Measurements from ENCODE around the gene ACAD9.

ACAD9 gene

GRCh38 chr3:128936341-128936740 lies 56.9 kb downstream of the ACAD9 start:
- H3K56ac ChIP-seq (ENCODE audit: low read length), result no peak overlapping the region
- no peak overlapping the region for H3K23ac ChIP-seq (ENCODE audit: low read length)
- no peak overlapping the region for H2BK15ac ChIP-seq (replicated peaks; ENCODE audit: low read depth)
- no peak overlapping the region for H4K8ac ChIP-seq (ENCODE audit: low read depth, low read length)
- WGBS (ENCODE audit: extremely low coverage, insufficient coverage, low lambda C conversion rate), result no CpG with 5 or more reads among the region's 4 CpGs
- H3K4me3 ChIP-seq (ENCODE audit: low read length), result no peak overlapping the region
- no peak for DNase-seq
- H4K5ac ChIP-seq (ENCODE audit: low read length), result no peak overlapping the region
- H2AK5ac ChIP-seq (ENCODE audit: low read length), result no peak overlapping the region
- no peaks in the 10 kb centered on the region for H3K4me1 ChIP-seq (ENCODE audit: control insufficient read depth, low read depth, low read length)
- H3K18ac ChIP-seq (ENCODE audit: low read length), result no peak overlapping the region
- no peaks in the 10 kb centered on the region for H3K79me2 ChIP-seq (ENCODE audit: control insufficient read depth, insufficient read depth, low read length)
- H2BK120ac ChIP-seq (ENCODE audit: low read depth, low read length), result no peak overlapping the region
- H3K9ac ChIP-seq (ENCODE audit: low read length), result no peak overlapping the region
- no peak overlapping the region for H2BK5ac ChIP-seq (ENCODE audit: low read length)
- H3K4me2 ChIP-seq (ENCODE audit: low read length), result no peak overlapping the region
- H3K4ac ChIP-seq (ENCODE audit: low read depth, low read length), result no peak overlapping the region
- no peaks in the 10 kb centered on the region for H3K36me3 ChIP-seq (ENCODE audit: control insufficient read depth, insufficient read depth, low read length)
- H3K79me1 ChIP-seq (ENCODE audit: low read length), result no peaks in the 10 kb centered on the region
- no peaks in the 10 kb centered on the region for H3K27me3 ChIP-seq (ENCODE audit: insufficient read depth, low read length, poor library complexity)
- H3K27ac ChIP-seq (ENCODE audit: low read depth, low read length), result no peak overlapping the region

GRCh38 chr3:128940252-128940651 lies 60.8 kb downstream of the ACAD9 start:
- whole genome bisulfite sequencing (ENCODE audit: extremely low coverage, insufficient coverage, low lambda C conversion rate), result no CpG with 5 or more reads among the region's 1 CpG
- Histone ChIP-seq H2BK5ac (ENCODE audit: low read length) (no peak overlapping the region), H3K36me3 (ENCODE audit: control insufficient read depth, insufficient read depth, low read length) (no peaks in the 10 kb centered on the region), H3K79me2 (ENCODE audit: control insufficient read depth, insufficient read depth, low read length) (no peaks in the 10 kb centered on the region), H3K23ac (ENCODE audit: low read length) (no peak overlapping the region), H2AK5ac (ENCODE audit: low read length) (no peak overlapping the region), H3K4me1 (ENCODE audit: control insufficient read depth, low read depth, low read length) (no peaks in the 10 kb centered on the region), H3K9ac (ENCODE audit: low read length) (no peak overlapping the region), H4K8ac (ENCODE audit: low read depth, low read length) (no peak overlapping the region), H4K5ac (ENCODE audit: low read length) (no peak overlapping the region), H3K4ac (ENCODE audit: low read depth, low read length) (no peak overlapping the region), H2BK15ac (replicated peaks; ENCODE audit: low read depth) (no peak overlapping the region), H2BK120ac (ENCODE audit: low read depth, low read length) (no peak overlapping the region), H3K79me1 (ENCODE audit: low read length) (no peaks in the 10 kb centered on the region), H3K4me3 (ENCODE audit: low read length) (no peak overlapping the region), H3K4me2 (ENCODE audit: low read length) (no peak overlapping the region), H3K27me3 (ENCODE audit: insufficient read depth, low read length, poor library complexity) (no peaks in the 10 kb centered on the region), H3K27ac (ENCODE audit: low read depth, low read length) (no peak overlapping the region), H3K18ac (ENCODE audit: low read length) (no peak overlapping the region), H3K56ac (ENCODE audit: low read length) (no peak overlapping the region)
- DNase-seq, result no peak

- no peaks in the 10 kb centered on the region for H3K4me1 ChIP-seq (ENCODE audit: control insufficient read depth, low read depth, low read length)
- no peaks in the 10 kb centered on the region for H3K79me2 ChIP-seq (ENCODE audit: control insufficient read depth, insufficient read depth, low read length)
- no peaks in the 10 kb centered on the region for H3K79me1 ChIP-seq (ENCODE audit: low read length)
- DNase-seq, result no peak
- no peak overlapping the region for H3K9ac ChIP-seq (ENCODE audit: low read length)
- no peak overlapping the region for H3K27ac ChIP-seq (ENCODE audit: low read depth, low read length)
- no peak overlapping the region for H2BK120ac ChIP-seq (ENCODE audit: low read depth, low read length)
- no peak overlapping the region for H2BK5ac ChIP-seq (ENCODE audit: low read length)
- no peaks in the 10 kb centered on the region for H3K36me3 ChIP-seq (ENCODE audit: control insufficient read depth, insufficient read depth, low read length)
- no peaks in the 10 kb centered on the region for H3K27me3 ChIP-seq (ENCODE audit: insufficient read depth, low read length, poor library complexity)
- H2BK15ac ChIP-seq (replicated peaks; ENCODE audit: low read depth), result no peak overlapping the region
- H3K18ac ChIP-seq (ENCODE audit: low read length), result no peak overlapping the region
- H3K23ac ChIP-seq (ENCODE audit: low read length), result no peak overlapping the region
- no peak overlapping the region for H3K56ac ChIP-seq (ENCODE audit: low read length)
- no peak overlapping the region for H4K5ac ChIP-seq (ENCODE audit: low read length)
- H2AK5ac ChIP-seq (ENCODE audit: low read length), result no peak overlapping the region
- no peak overlapping the region for H3K4me3 ChIP-seq (ENCODE audit: low read length)
- WGBS (ENCODE audit: extremely low coverage, insufficient coverage, low lambda C conversion rate), result no CpG with 5 or more reads among the region's 15 CpGs
- no peak overlapping the region for H3K4me2 ChIP-seq (ENCODE audit: low read length)
- H4K8ac ChIP-seq (ENCODE audit: low read depth, low read length), result no peak overlapping the region
- no peak overlapping the region for H3K4ac ChIP-seq (ENCODE audit: low read depth, low read length)
Measured at GRCh38 chr3:128942161-128942952, 62.9 kb downstream of the ACAD9 start.

GRCh38 chr3:128945041-128945877 lies 65.8 kb downstream of the ACAD9 start:
- Histone ChIP-seq H3K56ac (ENCODE audit: low read length) (no peak overlapping the region), H3K4ac (ENCODE audit: low read depth, low read length) (no peak overlapping the region), H4K5ac (ENCODE audit: low read length) (no peak overlapping the region), H3K4me2 (ENCODE audit: low read length) (no peak overlapping the region), H3K36me3 (ENCODE audit: control insufficient read depth, insufficient read depth, low read length) (no peaks in the 10 kb centered on the region), H3K9ac (ENCODE audit: low read length) (no peak overlapping the region), H3K27ac (ENCODE audit: low read depth, low read length) (no peak overlapping the region), H2BK15ac (replicated peaks; ENCODE audit: low read depth) (no peak overlapping the region), H3K23ac (ENCODE audit: low read length) (no peak overlapping the region), H3K4me3 (ENCODE audit: low read length) (no peak overlapping the region), H4K8ac (ENCODE audit: low read depth, low read length) (no peak overlapping the region), H2BK120ac (ENCODE audit: low read depth, low read length) (no peak overlapping the region), H3K79me2 (ENCODE audit: control insufficient read depth, insufficient read depth, low read length) (no peaks in the 10 kb centered on the region), H2BK5ac (ENCODE audit: low read length) (no peak overlapping the region), H3K79me1 (ENCODE audit: low read length) (no peaks in the 10 kb centered on the region), H3K4me1 (ENCODE audit: control insufficient read depth, low read depth, low read length) (no peaks in the 10 kb centered on the region), H2AK5ac (ENCODE audit: low read length) (no peak overlapping the region), H3K27me3 (ENCODE audit: insufficient read depth, low read length, poor library complexity) (no peaks in the 10 kb centered on the region), H3K18ac (ENCODE audit: low read length) (no peak overlapping the region)
- DNase-seq, result no peak
- WGBS (ENCODE audit: extremely low coverage, insufficient coverage, low lambda C conversion rate), result no CpG with 5 or more reads among the region's 21 CpGs

DNA sequence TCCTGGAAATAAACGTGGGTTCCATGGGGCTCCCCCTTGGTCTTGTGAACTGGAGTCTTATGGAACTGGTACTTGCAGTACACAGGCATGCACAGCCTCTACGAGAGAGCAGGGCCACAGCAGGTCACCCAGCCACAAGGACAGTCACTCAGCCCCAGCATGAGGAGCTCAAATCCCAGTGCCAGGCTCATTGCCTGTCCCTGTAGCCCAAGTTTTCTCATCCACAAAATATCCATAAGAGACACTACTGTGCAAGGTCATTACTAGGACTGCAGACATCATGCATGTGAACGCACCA lies 66.4 kb downstream of the ACAD9 start:
- H2AK5ac ChIP-seq (ENCODE audit: low read length), result no peak overlapping the region
- H3K27me3 ChIP-seq (ENCODE audit: insufficient read depth, low read length, poor library complexity), result no peaks in the 10 kb centered on the region
- H2BK15ac ChIP-seq (replicated peaks; ENCODE audit: low read depth), result no peak overlapping the region
- no peak overlapping the region for H4K5ac ChIP-seq (ENCODE audit: low read length)
- H3K9ac ChIP-seq (ENCODE audit: low read length), result no peak overlapping the region
- DNase-seq, result no peak
- H3K23ac ChIP-seq (ENCODE audit: low read length), result no peak overlapping the region
- H3K79me1 ChIP-seq (ENCODE audit: low read length), result no peaks in the 10 kb centered on the region
- no peak overlapping the region for H3K4me2 ChIP-seq (ENCODE audit: low read length)
- no peaks in the 10 kb centered on the region for H3K79me2 ChIP-seq (ENCODE audit: control insufficient read depth, insufficient read depth, low read length)
- H2BK120ac ChIP-seq (ENCODE audit: low read depth, low read length), result no peak overlapping the region
- H3K4me3 ChIP-seq (ENCODE audit: low read length), result no peak overlapping the region
- no peak overlapping the region for H3K4ac ChIP-seq (ENCODE audit: low read depth, low read length)
- H4K8ac ChIP-seq (ENCODE audit: low read depth, low read length), result no peak overlapping the region
- H3K56ac ChIP-seq (ENCODE audit: low read length), result no peak overlapping the region
- no peak overlapping the region for H3K18ac ChIP-seq (ENCODE audit: low read length)
- H3K36me3 ChIP-seq (ENCODE audit: control insufficient read depth, insufficient read depth, low read length), result no peaks in the 10 kb centered on the region
- WGBS (ENCODE audit: extremely low coverage, insufficient coverage, low lambda C conversion rate), result no CpG with 5 or more reads among the region's 3 CpGs
- H3K27ac ChIP-seq (ENCODE audit: low read depth, low read length), result no peak overlapping the region
- H2BK5ac ChIP-seq (ENCODE audit: low read length), result no peak overlapping the region
- no peaks in the 10 kb centered on the region for H3K4me1 ChIP-seq (ENCODE audit: control insufficient read depth, low read depth, low read length)
